ENCODE data around the gene FNDC3B.

FNDC3B gene

DNA sequence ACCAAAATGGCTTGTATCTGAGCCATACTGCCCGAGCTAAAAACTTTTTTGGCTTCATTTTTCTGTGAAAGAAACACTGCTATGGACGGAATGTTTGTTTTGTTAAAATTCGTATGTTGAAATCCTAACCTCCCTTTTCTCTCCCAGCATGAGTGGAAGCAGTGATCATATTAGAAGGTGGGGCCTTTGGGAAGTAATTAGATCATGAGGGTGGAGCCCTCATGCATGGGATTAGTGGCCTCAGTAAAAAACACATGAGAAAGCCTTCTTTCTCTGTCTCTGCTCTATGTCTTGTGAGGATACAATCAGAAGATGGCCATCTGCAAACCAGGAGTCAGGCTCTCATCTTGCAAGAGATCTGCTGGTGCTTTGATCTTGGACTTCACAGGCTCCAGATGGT lies 7.4 kb upstream of the FNDC3B start:
- Histone ChIP-seq H3K9me3 (no peaks in the 10 kb centered on the region), H3K4me3 (ENCODE audit: low read depth in 1 of 2, low read length in 1 of 2) (no peak overlapping the region), H3K36me3 (no peaks in the 10 kb centered on the region), H3K27me3 (no peaks in the 10 kb centered on the region), H3K4me1 (ENCODE audit: control insufficient read depth in 1 of 2, insufficient read depth in 1 of 2, low read depth in 1 of 2, low read length in 1 of 2) (peaks cover 14 to 28% of the 10 kb centered on the region in 2 experiments), H3K27ac (no peak overlapping the region)
- TF ChIP-seq, protein P1, sequence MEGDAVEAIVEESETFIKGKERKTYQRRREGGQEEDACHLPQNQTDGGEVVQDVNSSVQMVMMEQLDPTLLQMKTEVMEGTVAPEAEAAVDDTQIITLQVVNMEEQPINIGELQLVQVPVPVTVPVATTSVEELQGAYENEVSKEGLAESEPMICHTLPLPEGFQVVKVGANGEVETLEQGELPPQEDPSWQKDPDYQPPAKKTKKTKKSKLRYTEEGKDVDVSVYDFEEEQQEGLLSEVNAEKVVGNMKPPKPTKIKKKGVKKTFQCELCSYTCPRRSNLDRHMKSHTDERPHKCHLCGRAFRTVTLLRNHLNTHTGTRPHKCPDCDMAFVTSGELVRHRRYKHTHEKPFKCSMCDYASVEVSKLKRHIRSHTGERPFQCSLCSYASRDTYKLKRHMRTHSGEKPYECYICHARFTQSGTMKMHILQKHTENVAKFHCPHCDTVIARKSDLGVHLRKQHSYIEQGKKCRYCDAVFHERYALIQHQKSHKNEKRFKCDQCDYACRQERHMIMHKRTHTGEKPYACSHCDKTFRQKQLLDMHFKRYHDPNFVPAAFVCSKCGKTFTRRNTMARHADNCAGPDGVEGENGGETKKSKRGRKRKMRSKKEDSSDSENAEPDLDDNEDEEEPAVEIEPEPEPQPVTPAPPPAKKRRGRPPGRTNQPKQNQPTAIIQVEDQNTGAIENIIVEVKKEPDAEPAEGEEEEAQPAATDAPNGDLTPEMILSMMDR (IDR thresholded peaks at IDR 0.05), result no peak

DNA sequence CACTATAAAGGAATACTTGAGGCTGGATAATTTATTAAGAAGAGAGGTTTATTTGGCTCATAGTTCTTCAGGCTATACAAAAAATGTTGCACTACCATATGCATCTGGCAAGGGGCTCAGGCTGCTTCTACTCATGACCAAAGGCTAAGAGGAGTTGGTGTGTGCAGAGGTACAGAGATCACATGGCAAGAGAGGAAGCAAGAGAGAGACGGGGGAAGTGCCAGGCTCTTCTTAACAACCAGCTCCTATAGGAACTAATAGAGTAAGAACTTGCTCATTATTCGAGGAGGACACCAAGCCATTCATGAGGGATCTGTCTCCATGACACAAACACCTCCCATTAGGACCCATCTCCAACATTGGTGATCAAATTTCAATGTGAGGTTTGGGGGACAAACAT lies 6.0 kb upstream of the FNDC3B start:
- peak overlapping the region; percentile 45 for H3K27ac ChIP-seq
- TF ChIP-seq, protein P1 (IDR thresholded peaks at IDR 0.05), result no peak
- no peaks in the 10 kb centered on the region for H3K36me3 ChIP-seq
- no peak overlapping the region for H3K4me3 ChIP-seq (ENCODE audit: low read depth in 1 of 2, low read length in 1 of 2)
- peaks cover 22 to 35% of the 10 kb centered on the region in 2 experiments for H3K4me1 ChIP-seq (ENCODE audit: control insufficient read depth in 1 of 2, insufficient read depth in 1 of 2, low read depth in 1 of 2, low read length in 1 of 2)
- H3K27me3 ChIP-seq, result no peaks in the 10 kb centered on the region
- H3K9me3 ChIP-seq, result no peaks in the 10 kb centered on the region

DNA sequence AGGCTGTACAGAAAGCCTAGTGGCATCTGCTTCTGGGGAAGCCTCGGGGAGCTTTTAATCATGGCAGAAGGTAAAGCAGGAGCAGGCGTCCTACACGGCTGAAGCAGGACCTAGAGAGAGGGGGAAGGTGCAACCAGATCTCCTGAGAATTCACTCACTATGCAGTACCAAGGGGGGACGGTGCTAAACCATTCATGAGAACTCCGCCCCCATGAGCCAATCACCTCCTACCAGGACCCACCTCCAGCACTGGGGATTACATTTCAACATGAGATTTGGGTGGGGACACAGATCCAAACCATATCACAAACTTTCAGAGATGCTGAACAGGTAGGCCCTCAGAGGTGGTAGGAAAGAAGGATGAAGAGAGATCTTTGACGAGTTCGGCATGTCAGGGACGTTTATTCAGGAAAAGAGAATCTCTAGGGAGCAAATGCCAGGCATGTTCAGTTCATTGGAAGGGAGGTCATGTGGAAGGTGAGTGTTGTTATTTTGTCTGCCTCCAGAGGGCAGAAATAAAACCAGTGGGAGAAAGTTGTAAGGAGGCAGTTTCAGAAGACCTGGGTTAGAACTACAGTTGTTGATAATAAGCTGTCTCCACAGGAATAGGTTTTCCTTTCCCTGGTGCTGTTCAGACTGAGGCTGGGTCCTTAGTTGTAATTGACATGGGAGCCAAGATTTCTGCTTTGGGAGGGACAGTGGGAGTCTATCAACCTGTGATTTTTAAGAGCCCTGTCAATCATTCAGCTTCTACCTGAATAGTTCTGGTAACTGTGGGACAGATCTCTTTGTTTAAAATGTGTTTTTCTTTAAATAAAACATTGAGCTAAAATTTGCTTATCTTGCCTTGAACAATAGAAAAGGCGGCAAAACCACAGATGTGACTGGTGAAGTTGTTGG lies 4.3 kb upstream of the FNDC3B start:
- Histone ChIP-seq H3K27me3 (no peaks in the 10 kb centered on the region), H3K27ac (no peak overlapping the region), H3K9me3 (no peaks in the 10 kb centered on the region), H3K4me1 (ENCODE audit: control insufficient read depth in 1 of 2, insufficient read depth in 1 of 2, low read depth in 1 of 2, low read length in 1 of 2) (peaks cover 24 to 29% of the 10 kb centered on the region in 2 experiments), H3K36me3 (no peaks in the 10 kb centered on the region), H3K4me3 (ENCODE audit: low read depth in 1 of 2, low read length in 1 of 2) (no peak overlapping the region)
- TF ChIP-seq, protein P1 (IDR thresholded peaks at IDR 0.05), result peak; percentile 49

DNA sequence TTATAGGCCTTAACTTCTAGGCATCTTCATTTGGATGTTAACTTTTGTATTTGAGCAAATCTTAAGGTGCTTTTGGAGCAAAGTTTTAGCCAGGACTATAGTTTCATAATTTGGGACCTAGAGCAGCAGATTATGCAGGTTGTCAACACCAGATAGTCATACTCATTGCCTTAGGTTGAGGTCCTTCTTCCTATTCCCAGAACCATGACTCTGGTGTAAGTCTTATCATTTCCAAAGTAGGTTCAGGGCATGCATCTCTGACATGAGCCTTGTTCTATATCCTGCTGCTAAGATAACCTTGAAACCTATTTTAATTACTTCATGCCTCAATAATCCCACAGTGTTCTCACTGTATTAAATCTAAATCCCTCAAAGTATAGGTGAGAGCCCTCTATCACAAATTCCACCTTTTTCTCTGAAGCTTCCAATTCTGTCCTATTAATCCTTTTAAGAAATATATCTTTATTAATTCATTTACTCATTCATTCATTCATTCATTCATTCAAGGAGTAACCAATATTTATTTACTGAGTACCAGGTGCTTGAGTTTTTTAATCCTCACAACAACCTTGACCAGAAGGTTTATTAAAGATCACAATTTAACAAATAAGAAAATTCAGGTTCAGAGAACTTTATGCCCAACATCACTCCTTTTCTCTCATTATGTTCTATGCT lies 2.7 kb upstream of the FNDC3B start:
- H3K4me3 ChIP-seq (ENCODE audit: low read depth in 1 of 2, low read length in 1 of 2), result no peak overlapping the region
- peaks cover 30 to 31% of the 10 kb centered on the region in 2 experiments for H3K4me1 ChIP-seq (ENCODE audit: control insufficient read depth in 1 of 2, insufficient read depth in 1 of 2, low read depth in 1 of 2, low read length in 1 of 2)
- no peaks in the 10 kb centered on the region for H3K9me3 ChIP-seq
- TF ChIP-seq, protein P1 (IDR thresholded peaks at IDR 0.05), result no peak
- no peak overlapping the region for H3K27ac ChIP-seq
- no peaks in the 10 kb centered on the region for H3K27me3 ChIP-seq
- no peaks in the 10 kb centered on the region for H3K36me3 ChIP-seq

DNA sequence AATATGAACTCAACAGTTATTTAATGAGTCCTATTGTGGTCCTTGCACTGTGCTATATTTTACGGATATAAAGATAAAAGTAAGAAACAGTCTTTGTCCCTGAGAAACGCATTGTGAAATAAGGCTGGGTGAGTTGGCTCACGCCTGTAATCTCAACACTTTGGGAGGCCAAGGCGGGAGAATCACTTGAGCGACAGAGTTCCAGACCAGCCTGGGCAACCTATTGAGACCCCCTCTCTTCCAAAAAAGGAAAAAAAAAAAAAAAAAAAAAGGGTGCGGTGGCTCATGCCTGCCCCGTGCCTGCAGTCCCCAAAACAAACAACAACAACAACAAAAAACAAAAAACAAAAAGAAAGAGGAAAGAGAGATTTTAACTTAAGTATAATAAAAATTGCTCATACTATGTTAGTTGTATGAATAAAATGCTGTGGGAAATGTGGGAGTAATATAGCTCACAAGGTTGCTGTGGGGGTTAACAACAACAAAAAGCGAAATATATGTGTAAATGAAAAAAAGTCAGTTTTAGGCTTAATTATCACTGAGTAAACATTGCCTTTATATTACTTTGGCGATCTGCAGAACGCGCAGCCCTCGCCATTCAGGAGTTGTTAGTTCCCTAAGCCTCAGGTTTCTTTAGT lies 461 bp upstream of the FNDC3B start:
- peaks cover 45 to 48% of the 10 kb centered on the region in 2 experiments for H3K4me1 ChIP-seq (ENCODE audit: control insufficient read depth in 1 of 2, insufficient read depth in 1 of 2, low read depth in 1 of 2, low read length in 1 of 2)
- TF ChIP-seq, protein P1 (IDR thresholded peaks at IDR 0.05), result no peak
- H3K27ac ChIP-seq, result peak overlapping the region; percentile 93

More for the DNA sequence above, 461 bp upstream of the FNDC3B start:
- H3K36me3 ChIP-seq, result no peaks in the 10 kb centered on the region
- peak overlapping the region; percentile 95 to 98 for H3K4me3 ChIP-seq (ENCODE audit: low read depth in 1 of 2, low read length in 1 of 2)
- no peaks in the 10 kb centered on the region for H3K27me3 ChIP-seq
- no peaks in the 10 kb centered on the region for H3K9me3 ChIP-seq
